OCI-LY1 (cell line): ENCODE results near the gene CTNNA2.

Experiments
- H2AFZ ChIP-seq: fragments of 200-600 bp; sonication (generic), shearing (Covaris generic); 2 replicates; pipeline ENCODE4 v1.6.0; 2014; ENCODE audit warnings: antibody characterized with exemption, mild to moderate bottlenecking, low read length
- H3F3A ChIP-seq: fragments of 200-600 bp; sonication (generic), shearing (Covaris generic); 2 replicates; pipeline ENCODE4 v1.6.0; 2014; ENCODE audit warnings: mild to moderate bottlenecking, antibody characterized with exemption, low read length, moderate library complexity; ENCODE audit not compliant: insufficient read depth
- H3K27ac ChIP-seq: fragments of 200-600 bp; sonication (generic); 2 replicates; pipeline ENCODE4 v1.5.1; 2014; ENCODE audit warnings: low read length, mixed run types, mild to moderate bottlenecking, low read depth; ENCODE audit not compliant: poor library complexity, severe bottlenecking
- H3K27me3 ChIP-seq: fragments of 200-600 bp; sonication (generic); 2 replicates; pipeline ENCODE4 v1.6.0; 2014; ENCODE audit warnings: antibody characterized with exemption, mild to moderate bottlenecking, low read length, moderate library complexity; ENCODE audit not compliant: insufficient read depth
- H3K36me3 ChIP-seq: fragments of 200-600 bp; sonication (generic); 2 replicates; pipeline ENCODE4 v1.6.1; 2014; ENCODE audit warnings: mild to moderate bottlenecking, antibody characterized with exemption, low read length, moderate library complexity, mixed read lengths; ENCODE audit not compliant: insufficient read depth
- H3K4me1 ChIP-seq: fragments of 200-600 bp; sonication (generic); 2 replicates; pipeline ENCODE4 v1.5.1; 2014; ENCODE audit warnings: mild to moderate bottlenecking, low read length, moderate library complexity; ENCODE audit not compliant: insufficient read depth, severe bottlenecking
- H3K4me2 ChIP-seq: fragments of 200-600 bp; sonication (generic), shearing (Covaris generic); 2 replicates; pipeline ENCODE4 v1.6.1; 2014; ENCODE audit warnings: low read length
- H3K4me3 ChIP-seq: fragments of 200-600 bp; sonication (generic); 2 replicates; pipeline ENCODE4 v1.5.1; 2014; ENCODE audit warnings: low read length, low read depth, mild to moderate bottlenecking, mixed read lengths; ENCODE audit not compliant: poor library complexity, severe bottlenecking
- H3K79me2 ChIP-seq: fragments of 200-600 bp; shearing (Covaris generic); 2 replicates; pipeline ENCODE4 v1.6.1; 2016; ENCODE audit warnings: mixed run types, low read length, mixed read lengths; ENCODE audit not compliant: insufficient read depth
- H3K9ac ChIP-seq: fragments of 200-600 bp; sonication (generic), shearing (Covaris generic); 2 replicates; pipeline ENCODE4 v1.6.1; 2014; ENCODE audit warnings: mild to moderate bottlenecking, low read length, mixed read lengths
- H3K9me2 ChIP-seq: fragments of 200-600 bp; sonication (generic), shearing (Covaris generic); 2 replicates; pipeline ENCODE4 v1.6.1; 2014; ENCODE audit warnings: low read depth, mild to moderate bottlenecking, low read length, mixed read lengths
- H3K9me3 ChIP-seq: fragments of 200-600 bp; shearing (Covaris generic); 2 replicates; pipeline ENCODE4 v1.6.1; 2014; ENCODE audit warnings: low read length, mixed read lengths
- H4K20me1 ChIP-seq: fragments of 200-600 bp; sonication (generic), shearing (Covaris generic); 2 replicates; pipeline ENCODE4 v1.6.0; 2016; ENCODE audit warnings: mild to moderate bottlenecking, low read length; ENCODE audit not compliant: insufficient read depth
- EZH2 ChIP-seq: fragments of 200-600 bp; sonication (generic), shearing (Covaris generic); IDR thresholded peaks from 2 replicates; pipeline ENCODE4 v1.8.0; 2017; ENCODE audit warnings: borderline replicate concordance, mixed run types, mild to moderate bottlenecking, antibody characterized with exemption, low read length, moderate library complexity, mixed read lengths
- TF ChIP-seq, protein P1 (sequence below): fragments of 200-600 bp; sonication (generic), shearing (Covaris generic); IDR thresholded peaks from 2 replicates; pipeline ENCODE4 v1.5.1; 2017; ENCODE audit warnings: mild to moderate bottlenecking, antibody characterized with exemption, low read length, moderate library complexity, mixed read lengths

Gene CTNNA2

DNA sequence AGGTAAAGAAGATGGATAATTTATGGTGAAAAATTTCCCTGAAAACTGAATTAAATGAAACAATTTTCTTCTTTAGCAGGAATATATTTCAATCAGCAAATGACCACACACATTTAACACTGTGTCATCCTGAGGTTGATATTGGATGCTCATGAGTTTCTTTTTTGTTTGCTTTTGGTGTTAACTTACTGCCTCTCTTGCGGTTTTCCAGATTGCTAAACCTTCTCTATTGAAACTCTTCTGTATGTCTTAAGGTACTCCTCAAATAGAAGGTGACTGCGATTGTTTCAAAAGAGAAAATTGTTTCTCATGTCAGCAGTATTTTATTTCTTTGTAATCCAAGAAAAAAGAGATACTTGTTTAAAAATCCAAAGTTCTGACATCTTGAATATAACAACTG lies 692.6 kb downstream of the CTNNA2 start:
- no peak overlapping the region for H3K4me2 ChIP-seq
- H3K4me3 ChIP-seq = no peak overlapping the region
- no peaks in the 10 kb centered on the region for H3K27me3 ChIP-seq
- H4K20me1 ChIP-seq = no peaks in the 10 kb centered on the region
- H3K9me2 ChIP-seq = no peaks in the 10 kb centered on the region
- H3K36me3 ChIP-seq = no peaks in the 10 kb centered on the region
- no peak overlapping the region for H2AFZ ChIP-seq
- no peaks in the 10 kb centered on the region for H3F3A ChIP-seq
- no peak overlapping the region for H3K9ac ChIP-seq
- H3K9me3 ChIP-seq = no peaks in the 10 kb centered on the region
- no peak overlapping the region for H3K27ac ChIP-seq
- TF ChIP-seq, protein P1, sequence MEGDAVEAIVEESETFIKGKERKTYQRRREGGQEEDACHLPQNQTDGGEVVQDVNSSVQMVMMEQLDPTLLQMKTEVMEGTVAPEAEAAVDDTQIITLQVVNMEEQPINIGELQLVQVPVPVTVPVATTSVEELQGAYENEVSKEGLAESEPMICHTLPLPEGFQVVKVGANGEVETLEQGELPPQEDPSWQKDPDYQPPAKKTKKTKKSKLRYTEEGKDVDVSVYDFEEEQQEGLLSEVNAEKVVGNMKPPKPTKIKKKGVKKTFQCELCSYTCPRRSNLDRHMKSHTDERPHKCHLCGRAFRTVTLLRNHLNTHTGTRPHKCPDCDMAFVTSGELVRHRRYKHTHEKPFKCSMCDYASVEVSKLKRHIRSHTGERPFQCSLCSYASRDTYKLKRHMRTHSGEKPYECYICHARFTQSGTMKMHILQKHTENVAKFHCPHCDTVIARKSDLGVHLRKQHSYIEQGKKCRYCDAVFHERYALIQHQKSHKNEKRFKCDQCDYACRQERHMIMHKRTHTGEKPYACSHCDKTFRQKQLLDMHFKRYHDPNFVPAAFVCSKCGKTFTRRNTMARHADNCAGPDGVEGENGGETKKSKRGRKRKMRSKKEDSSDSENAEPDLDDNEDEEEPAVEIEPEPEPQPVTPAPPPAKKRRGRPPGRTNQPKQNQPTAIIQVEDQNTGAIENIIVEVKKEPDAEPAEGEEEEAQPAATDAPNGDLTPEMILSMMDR = no peak
- no peak for TF ChIP-seq EZH2
- no peaks in the 10 kb centered on the region for H3K4me1 ChIP-seq
- H3K79me2 ChIP-seq = no peaks in the 10 kb centered on the region

DNA sequence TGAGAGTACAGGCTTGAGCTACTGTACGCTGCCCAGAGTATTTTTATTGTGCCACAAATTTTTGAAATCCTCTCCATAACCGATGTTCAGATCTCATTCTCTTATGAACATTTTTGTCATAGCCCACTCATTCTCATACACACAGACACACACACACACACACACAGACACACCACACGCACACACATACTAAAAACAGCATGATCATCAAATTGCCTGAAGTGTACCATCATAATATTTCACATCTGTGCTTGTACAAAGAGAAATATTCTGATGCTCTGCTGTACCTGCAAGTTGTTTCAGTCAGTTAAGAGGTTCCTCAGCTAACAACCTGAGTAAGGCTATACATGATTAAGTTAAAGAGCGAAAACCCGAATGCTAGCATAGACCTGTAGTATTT lies 696.6 kb downstream of the CTNNA2 start:
- Histone ChIP-seq H3K9me3 (no peaks in the 10 kb centered on the region), H3K4me2 (no peak overlapping the region), H3K9me2 (no peaks in the 10 kb centered on the region), H3K9ac (no peak overlapping the region), H3K36me3 (no peaks in the 10 kb centered on the region), H4K20me1 (no peaks in the 10 kb centered on the region), H3K4me1 (no peaks in the 10 kb centered on the region), H3K79me2 (no peaks in the 10 kb centered on the region), H3F3A (no peaks in the 10 kb centered on the region), H3K27ac (no peak overlapping the region), H3K4me3 (no peak overlapping the region), H3K27me3 (no peaks in the 10 kb centered on the region), H2AFZ (no peak overlapping the region)
- no peak for TF ChIP-seq EZH2
- TF ChIP-seq, protein P1 = no peak

DNA sequence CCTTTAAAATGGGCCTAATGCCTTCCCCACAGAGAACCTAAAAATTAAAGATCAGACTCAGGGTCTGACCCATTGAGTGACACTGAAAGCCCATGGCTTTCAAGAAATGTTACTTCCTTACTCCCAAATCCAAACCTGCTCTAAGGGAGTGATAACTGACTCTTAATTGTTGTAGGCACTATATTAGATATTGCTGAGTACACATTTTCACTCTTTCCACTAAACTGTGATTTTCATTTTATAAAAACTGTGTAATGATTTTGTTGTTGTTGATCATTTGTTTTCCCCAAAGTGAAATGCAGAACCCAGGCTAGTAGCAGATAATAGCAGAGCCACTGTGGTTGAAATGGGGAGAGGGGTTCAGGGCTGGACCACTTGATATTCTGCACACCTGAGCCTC lies 704.6 kb downstream of the CTNNA2 start:
- Histone ChIP-seq H3F3A (no peaks in the 10 kb centered on the region), H3K4me3 (no peak overlapping the region), H3K9ac (no peak overlapping the region), H3K4me2 (no peak overlapping the region), H4K20me1 (no peaks in the 10 kb centered on the region), H3K79me2 (no peaks in the 10 kb centered on the region), H3K27ac (no peak overlapping the region), H3K27me3 (no peaks in the 10 kb centered on the region), H3K4me1 (no peaks in the 10 kb centered on the region), H2AFZ (no peak overlapping the region), H3K9me3 (no peaks in the 10 kb centered on the region), H3K36me3 (no peaks in the 10 kb centered on the region), H3K9me2 (no peaks in the 10 kb centered on the region)
- TF ChIP-seq, protein P1 = no peak
- TF ChIP-seq EZH2 = no peak
